Duodenal mucosa (tissue), 2 donors: Measurements from ENCODE around the gene FMNL3.
A peak's percentile ranks its signal among the peaks of the same experiment; 100 is the strongest.
"Not testable (repeated sequence)": the region's sequence is repeated elsewhere in the genome, so short reads cannot be mapped to it uniquely, and the experiment has no call there.

Experiments
- H3K27ac ChIP-seq: one replicate; pipeline ENCODE4 v1.7.0; 2013; ENCODE audit warnings: low read depth, low read length
- H3K27me3 ChIP-seq, 2 donors: one replicate each; pipeline ENCODE4 v1.7.0; 2013; ENCODE audit warnings: low read length in 2 of 2, control low read depth in 1 of 2; ENCODE audit not compliant: insufficient read depth in 2 of 2, control insufficient read depth in 1 of 2
- H3K36me3 ChIP-seq, 2 donors: one replicate each; pipeline ENCODE4 v1.7.0; 2013; ENCODE audit warnings: low read length in 2 of 2, control low read depth in 1 of 2; ENCODE audit not compliant: insufficient read depth in 2 of 2, control insufficient read depth in 1 of 2
- H3K4me1 ChIP-seq, 2 donors: one replicate each; pipeline ENCODE4 v1.7.0; 2013; ENCODE audit warnings: low read length in 2 of 2, control low read depth in 1 of 2; ENCODE audit not compliant: insufficient read depth in 2 of 2, control insufficient read depth in 1 of 2
- H3K4me3 ChIP-seq, 2 donors: one replicate each; pipeline ENCODE4 v1.7.0; 2013; ENCODE audit warnings: low read length in 2 of 2, low read depth in 1 of 2
- H3K9ac ChIP-seq, 2 donors: one replicate each; pipeline ENCODE4 v1.7.0; 2013; ENCODE audit warnings: low read length in 2 of 2, low read depth in 1 of 2
- H3K9me3 ChIP-seq, 2 donors: one replicate each; pipeline ENCODE4 v1.7.0; 2013; ENCODE audit warnings: low read length in 2 of 2, control low read depth in 1 of 2; ENCODE audit not compliant: control insufficient read depth in 1 of 2

FMNL3 gene

DNA sequence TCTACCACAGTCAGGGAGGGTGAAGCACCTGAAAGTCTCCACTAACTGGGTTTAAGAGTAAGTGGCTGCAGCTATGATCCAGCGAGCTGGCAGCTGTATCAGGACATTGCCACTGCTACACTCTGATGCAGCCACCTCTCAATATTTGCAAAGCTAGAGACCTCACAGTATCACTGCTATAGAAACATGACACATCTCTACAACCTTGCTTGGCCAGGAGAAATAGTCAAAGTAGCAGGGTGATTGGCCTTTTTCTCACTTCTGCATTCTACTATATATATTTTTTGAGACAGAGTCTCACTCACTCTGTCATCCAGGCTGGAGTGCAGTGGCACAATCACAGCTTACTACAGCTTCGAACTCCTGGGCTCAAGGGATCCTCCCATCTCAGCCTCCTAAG, 9.3 kb upstream of the FMNL3 start:
- Histone ChIP-seq H3K4me1 (no peaks in the 10 kb centered on the region), H3K9me3 (no peaks in the 10 kb centered on the region), H3K27me3 (peaks cover 0 to under 1% of the 10 kb centered on the region in 2 donors), H3K9ac (no peak overlapping the region), H3K36me3 (no peaks in the 10 kb centered on the region), H3K27ac (no peak overlapping the region), H3K4me3 (no peak overlapping the region)

DNA sequence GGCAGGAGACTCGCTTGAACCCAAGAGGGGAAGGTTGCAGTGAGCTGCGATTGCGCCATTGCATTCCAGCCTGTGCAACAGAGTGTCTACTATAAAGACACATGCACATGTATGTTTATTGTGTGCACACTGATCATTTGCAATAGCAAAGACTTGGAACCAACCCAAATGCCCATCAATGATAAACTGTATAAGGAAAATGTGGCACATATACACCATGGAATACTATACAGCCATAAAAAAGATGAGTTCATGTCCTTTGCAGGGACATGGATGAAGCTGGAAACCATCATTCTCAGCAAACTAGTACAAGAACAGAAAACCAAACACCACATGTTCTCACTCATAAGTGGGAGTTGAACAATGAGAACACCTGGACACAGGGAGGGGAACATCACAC, 6.7 kb upstream of the FMNL3 start:
- H3K4me1 ChIP-seq, H3K9ac ChIP-seq, H3K9me3 ChIP-seq, H3K4me3 ChIP-seq, H3K36me3 ChIP-seq, H3K27ac ChIP-seq: not testable (repeated sequence)
- peaks cover 2 to 12% of the 10 kb centered on the region in 2 donors for H3K27me3 ChIP-seq

DNA sequence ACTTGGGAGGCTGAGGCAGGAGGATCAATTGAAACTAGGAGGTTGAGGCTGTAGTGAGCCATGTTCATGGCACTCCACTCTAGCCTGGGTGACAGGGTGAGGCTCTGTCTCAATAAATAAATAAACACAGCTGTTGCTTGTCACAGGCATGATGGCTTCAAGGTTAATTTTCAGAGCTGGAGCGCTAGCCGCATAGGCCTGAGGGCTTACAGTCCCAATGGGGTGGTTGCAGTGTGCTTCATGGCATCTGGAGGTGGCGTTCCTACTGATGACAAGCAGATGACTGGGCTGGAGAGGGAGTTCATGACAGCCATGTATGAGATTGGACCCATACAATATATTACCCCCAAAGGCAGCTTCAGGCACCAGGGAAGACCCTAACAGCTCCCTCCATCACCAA, 1.6 kb upstream of the FMNL3 start:
- no peak overlapping the region for H3K27ac ChIP-seq
- no peak overlapping the region for H3K4me3 ChIP-seq
- no peaks in the 10 kb centered on the region for H3K9me3 ChIP-seq
- peaks cover 6 to 8% of the 10 kb centered on the region in 2 donors for H3K4me1 ChIP-seq
- H3K9ac ChIP-seq = no peak overlapping the region
- no peaks in the 10 kb centered on the region for H3K36me3 ChIP-seq
- peaks cover 5 to 28% of the 10 kb centered on the region in 2 donors for H3K27me3 ChIP-seq

DNA sequence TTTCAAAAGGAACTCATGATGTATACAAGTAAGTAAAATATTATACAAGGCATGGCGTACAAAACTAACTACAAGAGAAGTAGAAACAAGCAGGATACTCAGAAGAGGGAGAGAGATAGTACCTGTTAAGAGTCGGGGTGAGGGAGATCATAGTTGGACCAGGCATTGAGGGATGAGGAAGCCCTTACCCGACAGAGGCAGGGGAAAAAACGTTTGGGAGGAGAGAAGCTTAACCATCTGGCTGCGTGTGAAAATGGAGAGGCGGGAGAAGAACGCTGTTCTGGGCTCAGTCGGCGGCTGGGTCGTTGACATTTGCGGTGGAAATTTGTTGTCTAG, 575 bp upstream of the FMNL3 start:
- no peak overlapping the region for H3K27ac ChIP-seq
- H3K9ac ChIP-seq = no peak overlapping the region
- H3K9me3 ChIP-seq = no peaks in the 10 kb centered on the region
- peaks cover 5 to 28% of the 10 kb centered on the region in 2 donors for H3K27me3 ChIP-seq
- no peaks in the 10 kb centered on the region for H3K36me3 ChIP-seq
- H3K4me3 ChIP-seq = no peak overlapping the region
- peaks cover 12 to 18% of the 10 kb centered on the region in 2 donors for H3K4me1 ChIP-seq

DNA sequence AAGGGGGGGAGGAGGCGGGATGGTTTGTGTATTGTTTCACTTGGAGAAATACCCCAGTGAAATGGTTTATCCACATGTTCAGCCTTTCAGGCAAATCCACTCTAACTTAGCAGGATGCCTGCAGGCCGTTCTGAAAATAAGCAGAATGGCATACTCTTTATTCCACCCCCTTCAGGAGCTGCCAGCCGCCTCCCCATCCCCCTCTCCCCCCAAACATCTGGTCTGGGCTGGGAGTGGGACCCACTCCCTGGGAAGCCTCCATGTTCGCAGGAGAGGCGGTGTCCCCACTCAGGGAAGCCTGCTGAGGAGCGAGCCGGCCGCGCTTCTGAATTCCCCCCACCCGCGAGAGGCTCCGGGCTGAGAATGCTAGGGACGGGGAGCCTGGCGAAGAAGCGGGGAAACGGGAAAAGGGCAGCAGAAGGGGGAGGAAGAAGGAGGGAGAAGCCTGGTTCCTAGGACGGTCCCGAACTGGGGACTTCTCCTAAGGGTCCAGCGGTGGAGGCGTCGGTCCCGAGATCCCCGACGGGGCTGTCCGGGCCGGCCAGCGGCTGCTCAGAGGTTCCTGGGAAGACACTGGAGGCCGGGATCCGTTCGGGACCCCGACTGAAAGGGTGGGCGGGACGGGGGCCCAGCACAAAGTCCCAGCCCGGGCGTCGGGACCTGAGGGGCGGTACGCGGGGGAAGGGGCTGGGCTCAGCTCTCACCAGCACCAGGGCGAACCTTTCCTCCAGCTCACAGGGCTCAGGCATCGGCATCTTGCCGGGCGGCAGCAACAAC, 666 bp downstream of the FMNL3 start:
- Histone ChIP-seq H3K4me3 (peak overlapping the region; percentile 61 to 77), H3K4me1 (peaks cover 12 to 18% of the 10 kb centered on the region in 2 donors)

DNA sequence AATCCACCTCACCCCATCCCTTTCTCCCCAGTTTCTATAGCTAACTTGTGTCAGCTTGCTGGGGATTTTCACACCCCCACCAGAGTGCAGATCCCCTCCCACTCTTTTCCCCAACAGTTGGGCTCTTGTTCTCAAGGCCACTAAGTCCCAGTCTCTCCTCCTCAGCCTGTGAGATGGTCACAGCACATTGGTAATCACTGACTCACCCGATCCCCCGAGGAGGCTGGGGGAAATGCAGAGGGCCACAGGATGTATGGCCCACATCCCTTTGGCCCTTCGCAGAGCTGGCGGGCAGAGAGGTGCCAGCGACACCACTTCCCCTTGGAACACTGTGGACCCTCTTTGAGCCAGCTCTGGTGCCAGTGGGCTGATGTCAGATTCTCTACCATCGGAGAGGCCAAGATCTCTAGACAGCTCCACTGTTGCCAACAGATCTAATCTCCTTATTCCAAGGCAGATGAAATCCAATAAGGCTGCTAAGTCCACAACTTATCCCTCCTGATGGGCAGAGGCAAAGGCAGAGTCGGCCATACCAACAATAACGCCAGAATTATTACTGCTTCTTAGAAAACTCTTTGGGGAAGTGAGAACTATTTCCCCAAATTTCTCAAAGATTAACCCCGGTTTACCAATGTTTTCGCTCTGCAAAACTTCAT, 1.6 kb downstream of the FMNL3 start:
- H3K27me3 ChIP-seq = peaks cover 5 to 22% of the 10 kb centered on the region in 2 donors
- H3K36me3 ChIP-seq = no peaks in the 10 kb centered on the region
- no peak overlapping the region for H3K27ac ChIP-seq
- H3K4me3 ChIP-seq = peak overlapping the region; percentile 61 to 77
- peak overlapping the region in 1 of 2 donors; percentile 33 for H3K9ac ChIP-seq
- no peaks in the 10 kb centered on the region for H3K9me3 ChIP-seq
- H3K4me1 ChIP-seq = peaks cover 12 to 18% of the 10 kb centered on the region in 2 donors

More for the DNA sequence above, 666 bp downstream of the FMNL3 start:
- H3K27me3 ChIP-seq = peaks cover 5 to 27% of the 10 kb centered on the region in 2 donors
- H3K36me3 ChIP-seq = no peaks in the 10 kb centered on the region
- no peaks in the 10 kb centered on the region for H3K9me3 ChIP-seq
- peak overlapping the region; percentile 52 to 57 for H3K9ac ChIP-seq
- peak overlapping the region; percentile 57 for H3K27ac ChIP-seq

DNA sequence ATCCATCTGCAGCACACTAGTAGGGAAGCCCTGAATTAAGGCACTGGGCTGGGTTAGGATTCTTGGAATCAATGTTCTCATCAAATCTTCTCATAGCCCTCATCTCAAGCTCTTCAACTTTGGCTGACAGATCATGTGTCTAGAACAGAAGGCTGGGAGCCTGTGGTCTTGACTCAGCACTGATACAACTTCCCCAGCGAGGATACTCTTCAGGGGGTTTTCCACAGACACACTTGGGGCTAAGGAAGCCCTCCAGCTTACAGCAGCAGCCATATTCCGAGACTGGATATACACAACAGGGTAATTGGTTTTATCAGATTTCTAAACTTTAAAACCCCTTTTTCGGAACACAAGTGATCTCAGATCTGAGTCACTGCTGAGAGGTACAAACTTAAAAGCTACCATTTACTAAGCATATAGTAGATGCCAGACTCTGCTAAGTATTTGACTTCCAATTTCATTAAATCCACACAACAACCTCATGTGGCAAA, 3.5 kb downstream of the FMNL3 start:
- Histone ChIP-seq H3K36me3 (no peaks in the 10 kb centered on the region), H3K27ac (no peak overlapping the region), H3K9me3 (no peaks in the 10 kb centered on the region), H3K27me3 (peaks cover 2 to 16% of the 10 kb centered on the region in 2 donors), H3K4me3 (no peak overlapping the region), H3K9ac (no peak overlapping the region), H3K4me1 (peaks cover 12 to 21% of the 10 kb centered on the region in 2 donors)

DNA sequence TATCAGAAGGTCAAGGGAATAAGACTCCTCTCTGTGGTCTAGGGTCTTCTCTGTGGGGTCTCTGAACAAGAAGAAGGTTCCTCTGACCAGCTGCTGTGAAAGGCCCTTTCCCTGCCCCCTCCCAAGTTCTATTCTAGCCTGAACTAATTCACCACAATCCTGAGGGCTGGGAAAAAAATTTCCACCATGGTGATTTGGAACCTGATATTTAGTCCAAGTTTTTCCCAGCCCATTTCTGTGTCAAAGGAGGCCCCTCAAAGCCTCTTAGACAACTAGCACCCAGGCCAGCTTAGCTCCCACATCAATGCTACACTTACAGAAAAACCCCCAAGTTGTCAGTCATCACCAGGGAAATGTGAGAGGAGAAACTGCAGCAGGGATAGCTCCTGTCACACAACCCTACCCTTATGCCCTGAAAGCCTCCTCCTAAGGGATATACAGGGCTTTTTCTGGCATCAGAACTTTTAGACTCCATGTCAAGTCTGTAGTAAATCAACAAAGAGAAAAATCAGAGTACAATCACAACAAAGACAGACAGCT, 4.5 kb downstream of the FMNL3 start:
- Histone ChIP-seq H3K27me3 (peaks cover 2 to 14% of the 10 kb centered on the region in 2 donors), H3K4me1 (peaks cover 12 to 31% of the 10 kb centered on the region in 2 donors), H3K9ac (no peak overlapping the region), H3K4me3 (no peak overlapping the region), H3K27ac (no peak overlapping the region), H3K36me3 (no peaks in the 10 kb centered on the region), H3K9me3 (no peaks in the 10 kb centered on the region)

DNA sequence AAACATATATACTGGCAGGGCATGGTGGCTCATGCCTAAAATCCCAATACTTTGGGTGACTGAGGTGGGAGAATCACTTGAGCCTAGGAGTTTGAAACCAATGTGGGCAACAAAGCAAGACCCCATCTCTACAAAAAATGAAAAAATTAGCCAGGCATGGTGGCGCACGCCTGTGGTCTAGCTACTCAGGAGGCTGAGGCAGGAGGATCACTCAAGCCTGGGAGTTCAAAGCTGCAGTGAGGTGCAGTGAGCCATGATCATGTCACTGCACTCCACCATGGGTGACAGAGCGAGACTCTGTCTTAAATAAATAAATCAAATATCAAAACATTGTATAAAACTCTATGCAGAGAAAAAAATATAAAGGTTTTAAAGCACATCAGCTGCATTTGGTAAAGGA, 5.2 kb downstream of the FMNL3 start:
- Histone ChIP-seq H3K9ac (no peak overlapping the region), H3K27me3 (peaks cover 2 to 14% of the 10 kb centered on the region in 2 donors), H3K27ac (no peak overlapping the region), H3K4me1 (peaks cover 12 to 31% of the 10 kb centered on the region in 2 donors), H3K36me3 (no peaks in the 10 kb centered on the region), H3K9me3 (no peaks in the 10 kb centered on the region), H3K4me3 (no peak overlapping the region)
